Measurements from ENCODE around the gene TEC. TPM values are rescaled to one million over a fixed set of nuclear protein-coding genes. Genes with fewer than 3 reads are reported as not detected.

Gene TEC
- polyA plus RNA-seq, 1 donor from 2014 or later = 4.0 TPM

DNA sequence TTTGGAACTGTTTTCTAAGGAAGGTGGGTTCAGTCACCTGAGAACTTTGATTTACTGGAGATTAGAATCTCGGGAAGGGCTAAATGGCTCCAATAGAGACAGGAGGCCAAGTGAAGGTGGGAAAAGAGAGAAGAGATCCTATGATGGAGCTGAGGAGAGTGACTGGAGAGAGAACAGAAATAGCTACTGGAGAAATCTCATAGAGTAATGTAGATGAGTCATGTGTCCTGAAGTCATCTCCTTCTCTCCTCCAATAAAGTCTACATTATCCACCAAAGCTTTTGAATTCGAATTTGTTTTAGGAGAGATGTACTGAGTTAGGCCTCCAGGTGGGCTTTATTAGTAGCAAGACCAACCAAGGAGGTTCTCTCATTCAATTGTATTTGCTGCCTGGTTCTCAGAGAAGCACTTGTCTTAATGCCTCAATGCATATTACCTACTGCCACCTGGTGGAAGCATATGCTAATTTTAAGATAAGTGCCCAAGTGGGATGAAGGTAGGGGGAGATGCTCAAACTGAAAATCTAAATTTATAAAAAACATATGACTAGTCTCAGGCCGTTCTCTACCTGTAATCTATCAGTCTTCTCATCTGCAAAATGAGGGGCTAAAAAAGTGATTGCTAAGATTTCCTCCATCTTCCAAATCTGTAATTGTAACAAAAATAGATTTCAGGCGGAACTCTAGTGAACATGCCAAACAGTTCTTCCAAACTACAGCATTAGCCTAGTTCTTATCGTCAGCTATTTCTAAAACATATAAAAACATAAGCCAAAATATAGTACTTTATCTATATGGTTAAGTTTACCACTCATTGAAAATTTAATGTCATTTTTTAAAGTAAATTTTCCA is 160.0 kb downstream of the TEC start:
- H3K9me3 Mint-ChIP-seq = no peaks in the 10 kb centered on the region
- peaks cover 2% of the 10 kb centered on the region for H3K27me3 Mint-ChIP-seq
- no peak overlapping the region for H3K4me3 Mint-ChIP-seq
- no peaks in the 10 kb centered on the region for H3K4me1 Mint-ChIP-seq
- no peaks in the 10 kb centered on the region for H3K36me3 Mint-ChIP-seq
- no peak overlapping the region for H3K27ac Mint-ChIP-seq

DNA sequence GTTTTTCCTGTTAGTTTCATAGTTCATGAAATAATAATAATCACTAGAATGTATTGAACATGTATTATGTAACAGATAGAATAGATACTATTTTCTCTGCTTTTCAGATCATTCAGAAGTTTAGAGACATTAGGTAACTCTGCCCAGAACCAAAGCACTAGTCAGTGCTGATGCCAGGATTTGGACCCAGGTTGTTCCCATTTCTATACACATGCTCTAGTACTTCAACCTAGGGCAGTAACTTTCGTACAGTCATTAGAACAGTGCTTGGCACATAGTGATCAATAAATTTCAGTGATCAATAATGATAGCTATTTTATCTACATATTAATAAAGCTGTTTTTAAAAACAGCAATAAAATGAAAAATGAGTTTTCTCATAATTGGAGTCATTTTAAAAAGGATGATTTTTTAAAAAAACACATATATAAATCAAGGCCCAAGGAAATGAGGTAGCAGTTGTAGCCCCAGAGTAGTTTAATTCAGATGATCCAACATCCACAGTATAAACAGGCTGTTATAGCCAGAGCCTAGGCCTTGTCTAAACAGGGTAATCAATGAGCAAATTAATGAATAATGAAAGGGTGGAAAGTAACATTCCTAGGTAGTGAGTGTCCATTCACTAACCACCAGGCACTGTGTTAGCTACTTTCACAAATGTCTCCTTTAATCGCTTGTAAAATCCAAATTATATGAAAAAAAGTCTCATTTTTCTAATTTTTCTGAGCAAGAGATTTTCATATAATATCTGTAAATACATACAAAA is 161.1 kb downstream of the TEC start:
- Mint-ChIP-seq H3K27ac (no peak overlapping the region), H3K9me3 (no peaks in the 10 kb centered on the region), H3K4me1 (no peaks in the 10 kb centered on the region), H3K4me3 (no peak overlapping the region), H3K27me3 (peaks cover 2% of the 10 kb centered on the region), H3K36me3 (no peaks in the 10 kb centered on the region)

DNA sequence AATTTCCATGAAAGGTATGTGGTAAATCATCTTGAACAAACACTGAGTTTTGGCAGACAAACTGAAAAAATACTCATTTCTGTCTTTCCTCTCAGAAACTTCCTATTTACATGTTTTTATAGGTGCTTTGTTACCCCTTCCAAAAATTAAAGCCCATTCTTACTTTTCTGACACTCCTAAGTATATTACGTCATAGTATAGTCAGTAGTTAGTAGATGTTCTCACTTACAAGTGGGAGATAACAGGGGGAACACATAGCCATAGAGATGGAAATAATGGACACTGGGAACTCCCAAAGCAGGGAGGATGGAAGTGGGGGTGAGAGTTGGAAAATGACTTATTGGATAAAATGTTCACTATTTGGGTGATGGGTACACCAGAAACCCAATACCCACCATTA is 164.4 kb downstream of the TEC start:
- H3K4me1 Mint-ChIP-seq = no peaks in the 10 kb centered on the region
- H3K4me3 Mint-ChIP-seq = no peak overlapping the region
- H3K27me3 Mint-ChIP-seq = no peaks in the 10 kb centered on the region
- no peak overlapping the region for H3K27ac Mint-ChIP-seq
- H3K9me3 Mint-ChIP-seq = no peaks in the 10 kb centered on the region
- H3K36me3 Mint-ChIP-seq = no peaks in the 10 kb centered on the region

GRCh38 chr4:48103483-48104139 is 166.0 kb downstream of the TEC start:
- no peak overlapping the region for H3K4me3 Mint-ChIP-seq
- no peaks in the 10 kb centered on the region for H3K4me1 Mint-ChIP-seq
- H3K36me3 Mint-ChIP-seq = no peaks in the 10 kb centered on the region
- H3K27ac Mint-ChIP-seq = no peak overlapping the region
- no peaks in the 10 kb centered on the region for H3K9me3 Mint-ChIP-seq
- no peaks in the 10 kb centered on the region for H3K27me3 Mint-ChIP-seq

GRCh38 chr4:48102303-48102702 is 167.3 kb downstream of the TEC start:
- Mint-ChIP-seq H3K27ac (no peak overlapping the region), H3K9me3 (no peaks in the 10 kb centered on the region), H3K27me3 (no peaks in the 10 kb centered on the region), H3K36me3 (no peaks in the 10 kb centered on the region), H3K4me1 (no peaks in the 10 kb centered on the region), H3K4me3 (no peak overlapping the region)

DNA sequence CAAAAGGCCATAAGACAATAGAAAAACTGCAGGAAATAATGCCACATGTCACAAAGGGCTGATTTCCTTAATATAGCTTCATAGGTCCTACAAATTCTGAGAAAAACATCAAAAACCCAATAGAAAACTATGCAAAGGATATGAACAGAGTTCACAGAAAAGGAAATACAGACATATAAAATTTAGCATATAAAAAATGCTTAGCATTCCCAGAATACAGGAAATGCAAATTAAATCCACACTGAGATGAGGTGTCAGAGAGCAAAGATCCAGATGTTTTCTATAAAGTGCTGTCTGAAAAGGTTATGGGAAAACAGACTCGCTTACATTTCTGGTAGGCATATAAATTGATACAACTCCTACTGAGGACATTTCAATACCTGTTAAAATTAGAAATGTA is 169.4 kb downstream of the TEC start:
- Mint-ChIP-seq H3K27me3 (no peaks in the 10 kb centered on the region), H3K36me3 (no peaks in the 10 kb centered on the region), H3K4me3 (no peak overlapping the region), H3K27ac (no peak overlapping the region), H3K4me1 (no peaks in the 10 kb centered on the region), H3K9me3 (no peaks in the 10 kb centered on the region)

GRCh38 chr4:48095441-48095840 is 174.2 kb downstream of the TEC start:
- H3K27me3 Mint-ChIP-seq = no peaks in the 10 kb centered on the region
- no peaks in the 10 kb centered on the region for H3K4me1 Mint-ChIP-seq
- H3K4me3 Mint-ChIP-seq = no peak overlapping the region
- no peaks in the 10 kb centered on the region for H3K36me3 Mint-ChIP-seq
- H3K27ac Mint-ChIP-seq = no peak overlapping the region
- no peaks in the 10 kb centered on the region for H3K9me3 Mint-ChIP-seq

GRCh38 chr4:48093991-48094416 is 175.6 kb downstream of the TEC start:
- no peak overlapping the region for H3K4me3 Mint-ChIP-seq
- no peaks in the 10 kb centered on the region for H3K4me1 Mint-ChIP-seq
- H3K27ac Mint-ChIP-seq = no peak overlapping the region
- H3K36me3 Mint-ChIP-seq = no peaks in the 10 kb centered on the region
- H3K27me3 Mint-ChIP-seq = no peaks in the 10 kb centered on the region
- H3K9me3 Mint-ChIP-seq = no peaks in the 10 kb centered on the region

- Mint-ChIP-seq H3K27ac (no peak overlapping the region), H3K4me1 (no peaks in the 10 kb centered on the region)
Measured at GRCh38 chr4:48090621-48091020, 179.0 kb downstream of the TEC start.

DNA sequence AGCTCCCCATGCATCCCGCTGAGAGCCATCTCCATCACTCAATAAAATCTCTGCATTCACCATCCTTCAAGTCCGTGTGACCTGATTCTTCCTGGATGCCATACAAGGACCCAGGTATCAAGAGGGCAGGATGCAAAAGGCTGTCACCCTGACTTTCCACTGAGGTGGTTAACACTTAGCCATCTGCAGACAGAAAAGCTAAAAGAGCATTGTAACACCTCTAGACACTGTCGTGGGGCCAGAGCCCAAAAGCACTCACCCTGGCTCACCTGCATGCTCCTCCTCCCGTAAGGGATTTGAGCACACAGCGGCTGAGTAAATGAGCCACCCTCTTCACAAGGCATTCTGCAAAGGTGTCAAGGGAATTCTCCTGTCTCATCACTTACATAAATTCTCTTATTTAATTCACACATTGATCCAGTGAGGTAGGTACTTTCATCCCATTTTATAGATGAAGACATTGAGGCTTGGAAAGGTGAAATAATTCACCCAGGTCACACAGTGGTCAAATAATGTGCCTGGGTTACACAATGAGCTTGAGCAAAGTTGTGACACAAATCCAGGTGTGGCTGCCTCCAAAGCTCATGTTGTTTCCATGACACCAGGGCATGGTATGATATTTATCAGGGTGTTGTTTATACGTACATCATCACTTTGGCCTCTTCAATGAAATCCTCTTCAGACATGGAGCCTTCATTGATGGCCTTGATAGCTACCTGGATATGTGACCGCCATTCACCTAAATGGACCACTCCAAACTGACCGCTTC is 183.6 kb downstream of the TEC start:
- H3K36me3 Mint-ChIP-seq = peaks cover 3% of the 10 kb centered on the region
- no peak overlapping the region for H3K27ac Mint-ChIP-seq
- H3K27me3 Mint-ChIP-seq = peaks cover 3% of the 10 kb centered on the region
- no peaks in the 10 kb centered on the region for H3K4me1 Mint-ChIP-seq
- no peaks in the 10 kb centered on the region for H3K9me3 Mint-ChIP-seq
- H3K4me3 Mint-ChIP-seq = no peak overlapping the region

More at GRCh38 chr4:48090621-48091020, 179.0 kb downstream of the TEC start:
- Mint-ChIP-seq H3K36me3 (peaks cover 3% of the 10 kb centered on the region), H3K9me3 (no peaks in the 10 kb centered on the region), H3K4me3 (no peak overlapping the region), H3K27me3 (no peaks in the 10 kb centered on the region)

Other genes with a start within 250 kb of the TEC start
- 3.4 TPM for gene TXK, start 135.6 kb downstream of the TEC start, polyA plus RNA-seq
- 18.3 TPM for gene SLAIN2, start 71.7 kb upstream of the TEC start, polyA plus RNA-seq
- gene SLC10A4, start 213.5 kb upstream of the TEC start, polyA plus RNA-seq = not detected
- not detected for gene ZAR1, start 220.4 kb upstream of the TEC start, polyA plus RNA-seq

All from IgD-negative memory B cell (primary cell).